ENCODE data around the gene TDRD3.

DNA sequence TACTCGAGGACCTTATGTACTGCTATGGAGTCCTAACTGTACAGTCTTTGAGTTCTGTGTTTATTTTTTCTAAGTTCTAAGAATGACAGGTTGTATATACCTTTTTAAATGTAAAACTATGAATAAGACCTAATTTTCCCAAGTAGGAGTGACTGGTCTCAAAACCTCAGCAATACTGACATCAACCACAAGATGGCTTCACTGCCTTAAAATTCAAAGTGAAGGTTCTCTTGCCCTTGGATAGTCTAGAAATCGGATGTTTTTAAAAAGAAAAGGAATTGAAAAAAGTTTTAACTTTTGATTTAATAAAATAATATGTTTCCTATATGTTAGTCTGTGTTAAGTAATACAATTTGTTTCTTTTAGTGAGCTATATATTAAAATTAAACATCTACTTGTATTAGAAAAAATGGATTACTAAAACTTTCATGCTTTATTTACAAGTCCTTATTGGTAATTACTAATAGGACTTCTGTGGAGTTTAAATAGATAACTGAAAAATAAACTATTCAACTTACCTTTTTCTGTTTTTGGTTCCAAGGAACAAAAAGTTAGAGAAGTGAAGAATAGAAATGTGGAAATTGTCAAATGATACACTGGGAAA lies 52.0 kb downstream of the TDRD3 start:
- peak in 5 of 6 experiments; percentile 47 to 65 (median 64) for TF ChIP-seq CTCF (IDR thresholded peaks at IDR 0.05)
- no peak for TF ChIP-seq POLR2A (IDR thresholded peaks at IDR 0.05)
- no peak for TF ChIP-seq EP300 (IDR thresholded peaks at IDR 0.05)
